Parathyroid adenoma (tissue), 2 donors: ENCODE results near the gene ANK3.

Source experiments
- H2AFZ ChIP-seq: fragments of 300-600 bp; sonication (generic); one replicate; pipeline ENCODE4 v1.7.0; 2017; ENCODE audit warnings: antibody characterized with exemption, mild to moderate bottlenecking
- H3K27ac ChIP-seq: fragments of 300-600 bp; sonication (generic); one replicate; pipeline ENCODE4 v1.7.0; 2017
- H3K27me3 ChIP-seq: fragments of 300-600 bp; sonication (generic); one replicate; pipeline ENCODE4 v1.7.0; 2017; ENCODE audit warnings: low read length; ENCODE audit not compliant: control insufficient read depth, insufficient read depth
- H3K36me3 ChIP-seq: fragments of 300-600 bp; sonication (generic); one replicate; pipeline ENCODE4 v1.7.0; 2017; ENCODE audit warnings: low read length; ENCODE audit not compliant: control insufficient read depth, insufficient read depth
- H3K4me1 ChIP-seq: fragments of 300-600 bp; sonication (generic); one replicate; pipeline ENCODE4 v1.7.0; 2017; ENCODE audit warnings: control low read depth
- H3K4me2 ChIP-seq: fragments of 300-600 bp; sonication (generic); one replicate; pipeline ENCODE4 v1.7.0; 2017; ENCODE audit warnings: low read length
- H3K4me3 ChIP-seq: fragments of 300-600 bp; sonication (generic); one replicate; pipeline ENCODE4 v1.7.0; 2017; ENCODE audit warnings: low read depth, low read length
- H3K79me2 ChIP-seq: fragments of 300-600 bp; sonication (generic); one replicate; pipeline ENCODE4 v1.7.0; 2017; ENCODE audit warnings: control low read depth
- H3K9ac ChIP-seq: fragments of 300-600 bp; sonication (generic); one replicate; pipeline ENCODE4 v1.7.0; 2017; ENCODE audit warnings: mild to moderate bottlenecking
- H3K9me3 ChIP-seq: fragments of 300-600 bp; sonication (generic); one replicate; pipeline ENCODE4 v1.7.0; 2017; ENCODE audit warnings: low read length; ENCODE audit not compliant: control insufficient read depth
- CTCF ChIP-seq: fragments of 300-600 bp; sonication (generic); IDR thresholded peaks from one replicate; pipeline ENCODE4 v1.7.0; 2017; ENCODE audit warnings: antibody characterized with exemption, mild to moderate bottlenecking
- donor health status: primary hyperparathyroidism.

Gene ANK3

GRCh38 chr10:60003651-60004523 lies 385.8 kb downstream of the ANK3 start:
- H3K4me1 ChIP-seq: no peaks in the 10 kb centered on the region
- no peak for TF ChIP-seq CTCF
- no peaks in the 10 kb centered on the region for H3K27me3 ChIP-seq
- H3K4me2 ChIP-seq: no peak overlapping the region
- H3K27ac ChIP-seq: no peak overlapping the region
- H3K36me3 ChIP-seq: no peaks in the 10 kb centered on the region
- no peak overlapping the region for H2AFZ ChIP-seq
- no peak overlapping the region for H3K9ac ChIP-seq
- no peak overlapping the region for H3K4me3 ChIP-seq
- H3K79me2 ChIP-seq: no peaks in the 10 kb centered on the region
- H3K9me3 ChIP-seq: no peaks in the 10 kb centered on the region

GRCh38 chr10:60000747-60001146 lies 388.9 kb downstream of the ANK3 start:
- TF ChIP-seq CTCF: no peak
- H3K79me2 ChIP-seq: no peaks in the 10 kb centered on the region
- no peak overlapping the region for H2AFZ ChIP-seq
- no peak overlapping the region for H3K4me3 ChIP-seq
- no peak overlapping the region for H3K9ac ChIP-seq
- no peaks in the 10 kb centered on the region for H3K9me3 ChIP-seq
- H3K27ac ChIP-seq: no peak overlapping the region
- H3K4me1 ChIP-seq: no peaks in the 10 kb centered on the region
- no peak overlapping the region for H3K4me2 ChIP-seq
- no peaks in the 10 kb centered on the region for H3K27me3 ChIP-seq
- H3K36me3 ChIP-seq: no peaks in the 10 kb centered on the region

GRCh38 chr10:59997827-59998525 lies 391.7 kb downstream of the ANK3 start:
- H3K36me3 ChIP-seq: no peaks in the 10 kb centered on the region
- H3K27ac ChIP-seq: no peak overlapping the region
- H3K79me2 ChIP-seq: no peaks in the 10 kb centered on the region
- no peaks in the 10 kb centered on the region for H3K4me1 ChIP-seq
- H3K27me3 ChIP-seq: no peaks in the 10 kb centered on the region
- no peak for TF ChIP-seq CTCF
- H2AFZ ChIP-seq: no peak overlapping the region
- H3K4me2 ChIP-seq: no peak overlapping the region
- no peak overlapping the region for H3K4me3 ChIP-seq
- H3K9ac ChIP-seq: no peak overlapping the region
- H3K9me3 ChIP-seq: no peaks in the 10 kb centered on the region

- H3K9ac ChIP-seq: no peak overlapping the region
These were observed 393.8 kb downstream of the ANK3 start for GRCh38 chr10:59995862-59996261.

More at GRCh38 chr10:59995862-59996261, 393.8 kb downstream of the ANK3 start:
- TF ChIP-seq CTCF: no peak
- H3K4me3 ChIP-seq: no peak overlapping the region
- H3K79me2 ChIP-seq: no peaks in the 10 kb centered on the region
- H3K27me3 ChIP-seq: no peaks in the 10 kb centered on the region
- no peaks in the 10 kb centered on the region for H3K4me1 ChIP-seq
- H2AFZ ChIP-seq: no peak overlapping the region
- no peak overlapping the region for H3K4me2 ChIP-seq
- H3K36me3 ChIP-seq: no peaks in the 10 kb centered on the region
- H3K27ac ChIP-seq: no peak overlapping the region
- no peaks in the 10 kb centered on the region for H3K9me3 ChIP-seq
